Effector memory CD4-positive, alpha-beta T cell (primary cell): ENCODE data around the gene ATR.
A peak's percentile ranks its signal among the peaks of the same experiment; 100 is the strongest.
"Not testable (repeated sequence)": the region's sequence is repeated elsewhere in the genome, so short reads cannot be mapped to it uniquely, and the experiment has no call there.

Source experiments
- DNase-seq, 3 donors: peaks; one replicate each; pipeline ENCODE4 v3.0.0-alpha.2; 2020
- H3K27ac ChIP-seq: 2 replicates; pipeline ENCODE4 v1.7.0; 2013; ENCODE audit warnings: mild to moderate bottlenecking, low read length, moderate library complexity; ENCODE audit not compliant: insufficient read depth, poor library complexity, severe bottlenecking
- H3K27me3 ChIP-seq: replicated peaks from 2 replicates; pipeline ENCODE4 v1.7.0; 2013; ENCODE audit warnings: mild to moderate bottlenecking, low read length; ENCODE audit not compliant: insufficient read depth, control insufficient read depth, poor library complexity, severe bottlenecking
- H3K36me3 ChIP-seq: 2 replicates; pipeline ENCODE4 v1.7.0; 2013; ENCODE audit warnings: mild to moderate bottlenecking, low read length, moderate library complexity; ENCODE audit not compliant: control insufficient read depth, insufficient read depth
- H3K4me1 ChIP-seq: 2 replicates; pipeline ENCODE4 v1.7.0; 2013; ENCODE audit warnings: low read length, mild to moderate bottlenecking; ENCODE audit not compliant: control insufficient read depth, insufficient read depth, poor library complexity, severe bottlenecking
- H3K4me3 ChIP-seq: 2 replicates; pipeline ENCODE4 v1.7.0; 2013; ENCODE audit warnings: low read length, low read depth, mild to moderate bottlenecking; ENCODE audit not compliant: insufficient read depth, poor library complexity, severe bottlenecking
- H3K9me3 ChIP-seq: 2 replicates; pipeline ENCODE4 v1.7.0; 2013; ENCODE audit warnings: mild to moderate bottlenecking, low read length, moderate library complexity; ENCODE audit not compliant: control insufficient read depth

The ATR gene

DNA sequence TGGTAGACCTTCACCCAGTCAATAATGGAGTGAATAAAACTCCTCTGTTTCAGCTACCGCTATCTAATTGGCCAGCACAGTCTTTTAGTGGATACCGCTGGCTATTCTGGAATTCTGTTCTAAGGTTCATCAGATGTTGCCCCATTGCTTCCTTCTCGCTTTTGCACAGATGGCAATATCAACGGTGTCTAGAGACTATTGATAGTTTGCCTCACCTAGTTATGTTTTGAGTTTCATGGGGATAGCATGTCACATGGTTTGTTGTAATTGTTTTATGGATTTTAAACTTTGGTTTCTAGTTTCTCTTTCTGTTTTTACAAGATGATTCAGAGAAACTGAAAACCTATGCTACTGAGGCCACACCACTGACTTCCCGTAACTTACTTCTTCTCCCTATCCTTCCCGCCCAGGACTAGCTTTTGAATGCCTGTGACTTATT is 132.7 kb downstream of the ATR start:
- no peaks in the 10 kb centered on the region for H3K36me3 ChIP-seq
- no peaks in the 10 kb centered on the region for H3K9me3 ChIP-seq
- H3K27ac ChIP-seq: peak overlapping the region; percentile 96
- H3K27me3 ChIP-seq: no peaks in the 10 kb centered on the region
- DNase-seq: no peak
- peak overlapping the region; percentile 89 for H3K4me3 ChIP-seq
- peaks cover 25% of the 10 kb centered on the region for H3K4me1 ChIP-seq

DNA sequence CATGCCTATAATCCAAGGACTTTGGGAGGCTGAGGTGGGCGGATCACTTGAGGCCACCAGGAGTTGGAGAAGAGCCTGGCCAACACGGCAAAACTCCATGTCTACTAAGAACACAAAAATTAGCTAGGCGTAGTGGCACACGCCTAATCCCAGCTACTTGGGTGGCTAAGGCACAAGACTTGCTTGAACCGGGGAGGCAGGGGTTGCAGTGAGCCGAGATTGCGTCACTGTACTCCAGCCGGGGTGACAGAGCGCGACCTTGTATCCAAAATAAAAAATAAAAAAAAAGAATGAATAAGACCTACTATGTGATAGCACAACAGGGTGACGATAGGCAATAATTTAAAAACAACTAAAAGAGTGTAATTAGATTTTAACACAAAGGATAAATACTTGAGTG is 134.2 kb downstream of the ATR start:
- H3K9me3 ChIP-seq: no peaks in the 10 kb centered on the region
- no peaks in the 10 kb centered on the region for H3K27me3 ChIP-seq
- H3K4me3 ChIP-seq: no peak overlapping the region
- H3K4me1 ChIP-seq: peaks cover 25% of the 10 kb centered on the region
- no peak for DNase-seq
- H3K36me3 ChIP-seq: no peaks in the 10 kb centered on the region
- H3K27ac ChIP-seq: no peak overlapping the region

DNA sequence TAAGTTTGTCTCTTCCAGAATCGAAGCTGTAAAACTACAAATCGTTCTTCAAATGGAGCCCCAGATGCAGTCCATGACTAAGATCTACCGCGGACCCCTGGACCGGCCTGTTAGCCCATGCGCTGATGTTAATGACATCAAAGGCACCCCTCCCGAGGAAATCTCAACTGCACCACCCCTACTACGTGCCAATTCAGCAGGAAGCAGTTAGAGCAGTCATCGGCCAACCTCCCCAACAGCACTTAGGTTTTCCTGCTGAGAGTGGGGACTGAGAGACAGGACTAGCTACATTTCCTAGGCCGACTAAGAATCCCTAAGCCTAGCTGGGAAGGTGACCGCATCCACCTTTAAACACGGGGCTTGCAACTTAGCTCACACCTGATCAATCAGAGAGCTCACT is 135.5 kb downstream of the ATR start:
- peaks cover 21% of the 10 kb centered on the region for H3K4me1 ChIP-seq
- H3K9me3 ChIP-seq, H3K27me3 ChIP-seq, H3K27ac ChIP-seq, H3K36me3 ChIP-seq, DNase-seq, H3K4me3 ChIP-seq: not testable (repeated sequence)

DNA sequence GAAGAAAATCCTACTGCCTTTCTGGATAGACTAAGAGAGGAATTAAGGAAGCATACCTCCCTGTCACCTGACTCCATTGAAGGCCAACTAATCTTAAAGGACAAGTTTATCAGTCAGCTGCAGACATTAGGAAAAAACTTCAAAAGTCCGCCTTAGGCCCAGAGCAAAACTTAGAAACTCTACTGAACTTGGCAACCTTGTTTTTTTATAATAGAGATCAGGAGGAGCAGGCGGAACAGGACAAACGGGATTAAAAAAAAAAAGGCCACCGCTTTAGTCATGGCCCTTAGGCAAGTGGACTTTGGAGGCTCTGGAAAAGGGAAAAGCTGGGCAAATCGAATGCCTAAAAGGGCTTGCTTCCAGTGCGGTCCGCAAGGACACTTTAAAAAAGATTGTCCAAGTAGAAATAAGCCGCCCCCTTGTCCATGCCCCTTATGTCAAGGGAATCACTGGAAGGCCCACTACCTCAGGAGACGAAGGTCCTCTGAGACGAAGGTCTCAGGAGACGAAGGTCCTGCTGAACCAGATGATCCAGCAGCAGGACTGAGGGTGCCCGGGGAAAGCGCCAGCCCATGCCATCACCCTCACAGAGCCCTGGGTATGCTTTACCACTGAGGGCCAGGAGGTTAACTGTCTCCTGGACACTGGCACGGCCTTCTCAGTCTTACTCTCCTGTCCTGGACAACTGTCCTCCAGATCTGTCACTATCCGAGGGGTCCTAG is 138.9 kb downstream of the ATR start:
- peaks cover 10% of the 10 kb centered on the region for H3K4me1 ChIP-seq
- not testable (repeated sequence) for DNase-seq, H3K27me3 ChIP-seq, H3K27ac ChIP-seq, H3K9me3 ChIP-seq, H3K36me3 ChIP-seq, H3K4me3 ChIP-seq

DNA sequence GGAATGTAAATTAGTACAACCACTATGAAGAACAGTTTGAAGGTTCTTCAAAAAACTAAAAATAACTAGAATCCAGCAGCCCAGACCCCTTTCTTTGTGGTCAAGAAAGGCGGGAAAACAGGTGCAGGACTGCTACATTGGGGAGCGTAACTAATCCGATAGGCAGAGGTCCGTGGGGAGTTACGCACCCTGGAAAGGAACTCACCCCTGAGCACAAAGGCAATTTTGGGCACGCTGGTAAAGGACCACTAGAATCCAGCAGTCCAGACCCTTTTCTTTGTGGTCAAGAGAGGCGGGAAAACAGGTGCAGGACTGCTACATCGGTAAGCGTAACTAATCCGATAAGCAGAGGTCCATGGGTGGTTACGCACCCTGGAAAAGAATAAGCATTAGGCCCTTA is 140.4 kb downstream of the ATR start:
- not testable (repeated sequence) for H3K9me3 ChIP-seq, H3K4me3 ChIP-seq, H3K27me3 ChIP-seq, DNase-seq, H3K4me1 ChIP-seq, H3K27ac ChIP-seq, H3K36me3 ChIP-seq

DNA sequence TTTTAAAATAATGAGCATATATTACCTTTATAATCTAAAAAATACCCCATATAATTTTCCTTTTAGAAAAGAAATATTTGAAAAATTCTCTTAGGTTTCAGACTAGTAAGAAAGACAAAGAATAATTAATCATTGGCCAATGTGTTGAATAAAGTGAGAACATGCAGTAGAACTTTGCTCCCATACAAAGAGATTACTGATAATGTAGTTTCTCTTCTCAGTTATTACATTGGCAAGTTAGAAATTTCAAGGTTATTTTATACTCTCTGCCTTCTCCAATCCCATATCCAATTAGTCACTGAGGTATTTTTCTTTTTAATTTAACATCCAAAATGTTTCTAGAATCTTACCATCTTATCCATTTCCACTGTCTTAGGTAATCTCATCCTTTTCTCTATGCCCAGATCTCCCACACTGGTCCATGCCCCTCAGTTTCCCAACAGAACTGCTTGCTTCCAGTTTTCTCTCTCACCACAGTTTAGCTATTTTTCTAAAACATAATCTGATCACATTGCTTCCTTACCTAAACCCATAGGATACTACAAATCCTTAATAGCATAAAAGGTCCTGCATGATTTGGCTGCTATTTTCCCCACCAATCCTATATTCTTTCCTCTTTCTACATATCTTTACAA is 141.5 kb downstream of the ATR start:
- no peak overlapping the region for H3K27ac ChIP-seq
- H3K27me3 ChIP-seq: no peaks in the 10 kb centered on the region
- no peak for DNase-seq
- H3K4me3 ChIP-seq: no peak overlapping the region
- H3K36me3 ChIP-seq: peaks cover 11% of the 10 kb centered on the region
- H3K9me3 ChIP-seq: no peaks in the 10 kb centered on the region
- peaks cover 5% of the 10 kb centered on the region for H3K4me1 ChIP-seq

DNA sequence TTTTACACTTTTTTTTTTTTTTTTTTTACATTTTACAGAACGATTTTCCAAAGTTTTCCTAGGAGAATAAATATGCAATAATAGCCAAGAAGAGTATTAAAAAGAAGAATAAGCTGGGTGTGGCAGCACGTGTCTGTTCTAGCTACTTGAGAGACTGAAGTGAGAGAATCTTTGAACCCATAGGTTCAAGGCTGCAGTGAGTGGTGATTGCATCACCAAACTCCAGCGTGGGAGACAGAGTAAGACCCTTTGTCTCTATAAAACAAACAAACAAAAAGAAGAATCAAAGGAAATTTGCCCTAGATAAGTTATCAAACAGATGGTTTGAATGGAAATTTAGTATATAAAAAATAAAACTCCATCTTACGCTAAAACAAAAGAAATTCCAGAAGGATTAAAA is 144.0 kb downstream of the ATR start:
- Histone ChIP-seq H3K36me3 (peaks cover 28% of the 10 kb centered on the region), H3K27ac (no peak overlapping the region), H3K4me3 (no peak overlapping the region), H3K9me3 (no peaks in the 10 kb centered on the region), H3K4me1 (peaks cover 5% of the 10 kb centered on the region), H3K27me3 (no peaks in the 10 kb centered on the region)
- DNase-seq: no peak

DNA sequence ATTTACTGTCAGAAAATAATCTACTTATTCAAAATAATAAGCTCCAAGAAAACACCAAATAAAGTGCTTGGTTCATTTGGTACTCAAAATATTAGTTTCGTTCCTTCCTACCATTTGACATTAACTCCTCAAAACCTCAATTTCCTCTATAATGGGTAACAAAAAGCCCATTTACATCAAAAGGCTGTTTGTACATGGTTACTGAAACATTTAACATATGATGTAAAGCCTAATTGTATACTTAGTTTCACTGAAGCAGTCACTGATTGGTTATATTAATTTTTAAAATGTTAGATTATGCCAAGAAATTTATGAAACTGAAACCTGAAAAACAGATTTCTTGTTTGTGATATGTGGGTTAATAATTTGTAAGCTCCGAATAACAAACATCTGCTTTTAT is 145.4 kb downstream of the ATR start:
- H3K27ac ChIP-seq: no peak overlapping the region
- H3K36me3 ChIP-seq: peaks cover 37% of the 10 kb centered on the region
- H3K4me1 ChIP-seq: peaks cover 5% of the 10 kb centered on the region
- no peak overlapping the region for H3K4me3 ChIP-seq
- no peaks in the 10 kb centered on the region for H3K27me3 ChIP-seq
- H3K9me3 ChIP-seq: no peaks in the 10 kb centered on the region
- DNase-seq: no peak

DNA sequence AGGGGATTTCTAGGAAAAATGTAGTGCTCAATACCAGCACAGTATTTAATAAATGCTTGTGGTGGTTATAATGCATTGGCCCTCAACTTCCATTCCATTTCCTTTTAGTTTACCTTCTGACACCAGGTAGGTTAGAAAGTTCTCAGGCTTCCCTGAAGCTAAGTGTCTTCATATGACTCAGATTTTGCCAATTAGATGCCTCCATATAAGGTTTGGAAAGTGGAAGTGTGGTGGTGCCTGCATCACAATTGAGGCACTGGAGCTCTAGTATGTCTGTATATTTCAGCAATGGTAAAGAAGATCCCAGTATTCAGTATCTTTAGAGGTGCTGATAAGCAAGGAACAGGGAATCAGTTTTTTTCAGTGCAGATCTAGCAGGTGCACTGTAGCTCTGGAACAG is 149.0 kb downstream of the ATR start:
- Histone ChIP-seq H3K9me3 (no peaks in the 10 kb centered on the region), H3K27me3 (no peaks in the 10 kb centered on the region), H3K36me3 (peaks cover 48% of the 10 kb centered on the region), H3K4me3 (no peak overlapping the region), H3K4me1 (no peaks in the 10 kb centered on the region), H3K27ac (no peak overlapping the region)
- no peak for DNase-seq

DNA sequence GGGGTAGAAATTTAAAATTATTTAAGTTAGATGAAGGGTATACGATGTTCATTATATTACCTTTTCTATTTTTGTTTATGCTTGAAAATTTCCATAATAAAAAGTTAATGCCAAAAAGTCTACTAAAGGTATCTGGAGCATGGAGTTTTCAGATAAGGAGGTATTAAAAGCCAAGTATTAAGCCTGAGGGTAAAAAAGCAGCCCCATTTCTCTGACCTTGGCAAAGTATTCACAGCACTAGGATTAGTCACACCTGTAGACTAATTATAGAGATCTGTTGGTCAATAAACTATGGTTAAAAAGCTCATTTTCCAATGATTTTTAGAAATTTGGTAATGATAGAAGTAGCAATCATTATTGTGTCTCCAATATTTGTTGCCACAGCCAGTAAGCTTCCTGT is 153.8 kb downstream of the ATR start:
- H3K27me3 ChIP-seq: no peaks in the 10 kb centered on the region
- H3K4me1 ChIP-seq: no peaks in the 10 kb centered on the region
- H3K27ac ChIP-seq: no peak overlapping the region
- no peak overlapping the region for H3K4me3 ChIP-seq
- no peak for DNase-seq
- H3K36me3 ChIP-seq: peaks cover 49% of the 10 kb centered on the region
- no peaks in the 10 kb centered on the region for H3K9me3 ChIP-seq
